ENCODE measurements around the gene FBXO34. TPM values are rescaled to one million over a fixed set of nuclear protein-coding genes. Genes with fewer than 3 reads are reported as not detected.
"Not testable (repeated sequence)": the region's sequence is repeated elsewhere in the genome, so short reads cannot be mapped to it uniquely, and the experiment has no call there.

FBXO34 gene
- total RNA-seq, 1 donor from 2014 or later = 17.4 TPM

DNA sequence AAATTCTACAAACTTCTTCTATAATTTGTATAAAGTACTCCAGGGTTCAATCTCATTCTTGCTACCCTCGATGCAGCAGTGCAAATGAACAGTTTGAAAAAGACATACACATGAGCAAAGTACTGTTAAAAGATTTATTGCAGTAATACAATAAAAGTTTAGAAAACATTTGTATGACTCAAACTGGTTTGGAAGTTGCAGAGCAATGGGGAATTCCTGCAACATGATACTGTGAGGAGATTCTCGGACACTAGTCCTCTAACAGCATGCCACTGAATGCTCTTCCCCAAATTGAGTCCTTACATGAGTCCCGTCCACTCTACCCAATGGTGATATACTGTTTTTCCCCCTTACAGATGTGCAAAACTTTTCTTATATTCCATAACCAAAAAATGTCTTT, 95.0 kb downstream of the FBXO34 start:
- no peak for DNase-seq (ENCODE audit: low spot score)
- intact Hi-C loops (cut with DNase I) = no loop called here

DNA sequence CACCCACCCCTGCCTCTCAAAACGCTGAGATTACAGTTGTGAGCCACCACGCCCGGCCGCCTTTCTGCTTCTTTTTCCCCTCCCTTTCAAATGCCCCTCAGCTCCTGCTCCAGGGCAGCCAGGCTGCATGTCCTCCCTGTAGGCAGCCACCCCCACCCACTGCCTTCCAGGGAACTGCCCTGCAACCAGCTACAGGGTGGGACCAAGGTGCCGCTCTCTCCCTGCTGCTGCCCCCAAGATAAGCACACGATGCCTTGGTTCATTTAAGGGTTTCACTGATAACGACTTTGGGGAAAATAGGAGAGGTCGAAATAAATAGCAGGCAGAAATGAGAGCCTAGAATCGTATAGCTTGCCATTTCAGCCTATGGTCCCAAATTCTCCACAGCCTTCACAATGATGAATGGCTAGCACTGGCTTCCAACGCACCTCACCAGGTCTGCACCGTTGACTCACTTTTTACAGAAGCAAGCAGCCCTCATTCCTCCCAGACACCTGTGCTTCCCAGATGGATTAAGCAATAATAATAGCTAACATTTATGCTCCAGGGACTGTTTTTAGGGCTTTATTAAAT, 99.7 kb downstream of the FBXO34 start:
- no peak for DNase-seq (ENCODE audit: low spot score)
- intact Hi-C loops (cut with DNase I) = no loop called here

DNA sequence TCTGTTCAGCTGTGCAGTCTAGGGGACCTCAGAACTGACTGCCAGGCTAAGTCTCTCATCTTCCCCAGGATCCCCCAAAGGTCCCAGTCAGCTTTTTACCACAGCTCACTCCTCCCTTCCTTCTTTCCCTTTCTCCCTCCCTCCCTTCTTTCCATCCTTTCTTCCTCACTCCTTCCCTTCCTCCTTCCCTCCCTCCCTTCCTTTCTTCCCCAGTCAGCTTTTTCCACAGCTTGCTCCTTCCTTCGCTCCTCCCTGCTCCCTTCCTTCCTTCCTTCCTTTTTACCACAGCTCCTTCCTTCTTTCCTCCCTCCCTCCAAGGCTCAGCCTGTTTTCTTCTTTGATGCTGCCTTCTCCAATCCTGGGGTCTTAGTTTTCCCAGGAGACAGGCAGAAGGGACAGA, 101.2 kb downstream of the FBXO34 start:
- DNase-seq (ENCODE audit: low spot score) = no peak

DNA sequence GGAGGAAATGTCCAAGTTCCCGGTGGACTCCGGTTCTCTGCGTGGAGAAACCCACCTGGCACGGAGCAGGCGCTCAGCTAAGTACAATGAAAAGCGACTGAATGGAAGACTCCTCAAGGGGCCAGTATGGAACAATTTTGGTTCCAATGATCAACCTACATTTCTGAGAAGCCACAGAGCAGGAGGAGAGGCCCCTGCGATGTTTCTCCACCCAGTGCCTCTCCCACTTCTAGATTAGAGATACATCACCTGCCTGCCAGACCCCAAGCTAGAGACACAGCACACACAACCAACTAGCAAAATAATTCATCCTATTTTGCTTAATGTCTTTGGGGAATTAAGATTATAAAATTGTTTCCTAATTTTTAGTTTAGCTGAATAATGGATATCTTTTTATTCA, 101.6 kb downstream of the FBXO34 start:
- no peak for DNase-seq (ENCODE audit: low spot score)
- intact Hi-C loops (cut with DNase I) = no loop called here

More for the DNA sequence above, 101.2 kb downstream of the FBXO34 start:
- intact Hi-C loops (cut with DNase I) = no loop called here

DNA sequence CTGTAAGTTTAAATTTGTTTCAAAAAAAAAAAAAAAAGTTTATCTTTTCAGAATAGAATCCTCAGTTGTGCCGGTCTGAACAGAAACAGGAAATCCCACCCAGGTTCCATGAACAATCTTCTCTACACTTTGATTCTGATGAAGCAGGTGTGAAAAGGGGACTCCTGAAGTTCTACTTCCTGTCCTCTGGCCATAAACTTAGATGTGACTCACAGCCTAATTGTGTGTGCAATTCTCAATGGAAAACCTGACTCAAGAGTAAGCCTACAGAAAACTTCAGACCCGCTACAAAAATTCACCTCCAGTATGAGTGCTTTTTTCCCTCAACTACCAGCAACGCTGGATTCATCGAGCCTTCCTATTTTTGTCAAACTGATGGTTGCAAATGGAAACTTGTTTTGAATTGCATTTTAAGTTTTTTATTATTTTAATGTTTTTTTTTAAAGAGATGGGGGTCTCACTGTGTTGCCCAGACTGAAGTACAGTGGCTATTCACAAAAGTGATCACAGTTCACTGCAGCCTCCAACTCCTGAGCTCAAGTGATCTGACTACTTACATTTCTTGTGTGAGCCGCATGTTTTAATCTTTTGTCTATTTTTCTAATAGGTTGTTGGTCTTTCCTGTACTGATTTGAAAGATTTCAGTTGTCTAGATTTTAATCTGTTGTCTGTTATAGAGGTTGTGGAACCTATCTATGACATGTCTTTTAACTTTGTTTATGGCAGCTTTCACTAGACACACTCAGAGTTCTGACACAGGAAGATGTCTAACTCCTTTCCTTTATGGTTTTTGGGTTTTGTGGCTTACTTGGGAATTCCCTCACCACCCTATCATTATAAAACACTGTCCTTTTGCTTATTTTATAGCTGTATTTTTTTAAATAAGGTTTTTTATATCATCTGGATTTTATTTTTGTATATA, 102.8 kb downstream of the FBXO34 start:
- intact Hi-C loops (cut with DNase I) = no loop called here
- no peak for DNase-seq (ENCODE audit: low spot score)

DNA sequence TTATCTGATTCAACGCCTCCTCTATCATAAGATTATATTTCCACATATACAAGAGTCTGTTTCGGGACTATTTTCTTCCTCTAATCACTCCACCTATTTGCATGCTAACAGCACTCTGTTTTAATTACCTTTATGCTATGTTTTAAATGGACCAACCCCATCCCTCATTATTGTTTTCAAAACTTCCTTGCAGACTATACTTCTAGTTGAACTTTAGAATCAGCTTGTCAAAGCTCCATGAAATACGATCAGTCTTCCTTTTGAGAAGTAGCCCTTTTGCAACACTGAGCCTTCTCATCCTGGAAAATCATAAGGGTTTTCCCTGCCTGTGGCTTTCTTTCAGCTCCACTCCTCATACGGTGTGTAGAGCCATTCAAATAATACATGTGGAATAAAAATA, 103.5 kb downstream of the FBXO34 start:
- intact Hi-C loops (cut with DNase I) = no loop called here
- DNase-seq (ENCODE audit: low spot score) = no peak

DNA sequence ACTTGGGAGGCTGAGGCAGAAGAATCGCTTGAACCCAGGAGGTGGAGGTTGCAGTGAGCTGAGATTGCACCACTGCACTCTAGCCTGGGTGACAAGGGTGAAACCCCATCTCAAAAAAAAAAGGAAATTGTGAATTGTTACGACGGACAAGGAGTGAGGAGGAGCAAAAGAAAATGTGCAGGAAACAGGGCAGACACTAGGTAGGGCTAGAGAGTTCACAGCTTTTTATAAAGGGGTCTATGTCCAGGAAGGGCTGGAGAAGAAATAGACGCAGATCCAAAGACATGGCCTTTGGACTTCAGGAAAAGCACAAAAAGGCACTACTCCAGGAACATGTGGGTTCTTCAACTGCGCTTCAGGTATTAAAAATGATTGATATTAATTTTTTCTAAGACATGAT, 106.0 kb downstream of the FBXO34 start:
- DNase-seq (ENCODE audit: low spot score) = no peak
- intact Hi-C loops (cut with DNase I) = no loop called here

DNA sequence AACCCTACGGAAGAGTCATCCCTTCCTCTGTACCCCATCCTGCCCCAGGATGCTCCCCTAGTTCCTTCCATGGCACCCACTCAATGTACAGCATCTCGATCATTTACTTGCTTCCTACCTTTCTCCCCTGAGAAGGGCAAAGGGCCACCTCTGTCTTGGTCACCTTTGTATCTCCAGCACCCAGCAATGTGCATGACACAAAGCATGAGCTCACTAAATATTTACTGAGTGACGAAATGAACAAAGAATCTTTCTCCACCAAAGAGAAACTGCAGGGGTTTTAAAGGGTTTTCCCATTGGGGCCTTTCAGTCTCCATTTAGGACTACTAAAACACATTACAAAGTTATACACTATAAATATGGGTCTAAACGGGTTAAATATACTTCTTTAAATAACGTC, 109.8 kb downstream of the FBXO34 start:
- intact Hi-C loops (cut with DNase I) = no loop called here

DNA sequence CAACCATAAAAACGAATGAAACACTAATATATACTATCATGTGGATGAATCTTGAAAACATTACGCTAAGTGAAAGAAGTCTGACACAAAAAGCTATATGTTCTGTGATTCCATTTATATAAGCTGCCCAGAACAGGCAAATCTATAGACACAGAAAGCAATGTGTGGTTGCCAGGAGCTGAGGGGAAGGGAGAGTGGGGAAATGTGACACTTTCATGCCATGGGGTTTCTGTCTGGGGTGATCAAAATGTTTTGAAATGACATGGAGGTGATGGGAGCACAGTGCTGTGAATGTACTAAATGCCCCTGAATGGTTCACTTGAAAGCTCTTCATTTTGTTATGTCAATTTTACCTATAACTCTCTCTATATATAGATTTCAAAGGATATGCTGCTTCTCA, 110.3 kb downstream of the FBXO34 start:
- no peak for DNase-seq (ENCODE audit: low spot score)
- intact Hi-C loops (cut with DNase I) = no loop called here

More for the DNA sequence above, 109.8 kb downstream of the FBXO34 start:
- no peak for DNase-seq (ENCODE audit: low spot score)

DNA sequence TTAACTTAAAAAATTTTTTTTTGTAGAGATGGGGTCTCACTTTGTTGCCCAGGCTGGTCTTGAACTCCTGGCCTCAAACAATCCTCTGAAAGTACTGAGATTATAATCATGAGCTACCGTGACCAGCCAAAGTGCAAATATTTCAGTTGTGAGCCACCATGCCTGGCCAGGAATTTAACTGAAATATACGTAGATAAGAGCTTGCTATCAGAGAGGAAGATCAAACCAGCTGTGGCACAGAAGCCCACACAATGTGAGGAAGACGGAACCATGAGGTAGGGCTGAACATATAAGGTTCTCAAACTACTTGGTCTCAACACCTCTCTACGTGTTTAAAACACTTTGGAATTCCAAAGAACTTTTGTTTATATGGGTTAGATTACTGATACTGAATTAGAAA, 111.3 kb downstream of the FBXO34 start:
- no peak for DNase-seq (ENCODE audit: low spot score)
- intact Hi-C loops (cut with DNase I) = no loop called here

DNA sequence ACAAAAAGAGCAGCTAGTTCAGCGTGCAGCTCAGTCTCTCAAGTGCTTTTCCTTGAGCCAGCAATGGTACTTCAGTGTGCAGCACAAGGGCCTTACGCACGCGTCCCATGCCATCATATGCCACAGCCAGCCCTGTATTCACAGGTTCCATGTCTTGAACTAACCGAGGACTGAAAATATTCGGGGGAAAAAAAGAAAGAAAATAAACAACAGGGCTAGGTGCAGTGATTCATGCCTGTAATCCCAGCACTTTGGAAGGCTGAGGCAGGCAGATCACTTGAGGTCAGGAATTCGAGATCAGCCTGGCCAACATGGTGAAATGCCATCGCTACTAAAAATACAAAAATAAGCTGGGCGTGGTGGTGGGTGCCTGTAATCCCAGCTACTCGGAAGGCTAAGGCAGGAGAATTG, 111.8 kb downstream of the FBXO34 start:
- intact Hi-C loops (cut with DNase I); DNase-seq (ENCODE audit: low spot score): not testable (repeated sequence)

DNA sequence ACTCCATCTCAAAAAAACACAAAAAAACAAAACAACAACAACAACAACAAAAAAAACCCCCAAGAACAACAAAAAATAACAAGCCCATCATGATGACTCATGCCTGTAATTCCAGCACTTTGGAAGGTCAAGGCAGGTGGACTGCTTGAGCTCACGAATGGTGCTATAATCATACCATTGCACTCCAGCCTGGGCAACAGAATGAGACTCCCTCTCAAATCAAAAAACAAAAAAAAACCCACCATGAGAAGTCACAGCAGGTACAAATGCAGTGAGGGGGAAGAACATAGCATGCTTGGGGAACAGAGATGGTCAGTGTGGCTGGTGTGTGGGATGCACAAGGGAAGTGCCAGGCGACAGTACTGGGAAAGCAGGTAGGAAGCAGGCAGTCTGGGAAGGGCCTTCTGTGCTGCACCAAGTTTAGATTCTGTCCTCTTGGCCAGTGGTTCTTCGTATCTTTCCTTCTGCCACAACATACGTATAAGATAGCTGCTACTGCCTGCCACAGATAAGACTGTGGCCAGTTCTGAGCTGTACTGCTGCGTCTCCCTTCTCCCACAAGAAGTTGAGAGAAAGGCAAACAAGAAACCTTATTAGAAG, 112.4 kb downstream of the FBXO34 start:
- intact Hi-C loops (cut with DNase I) = no loop called here
- DNase-seq (ENCODE audit: low spot score) = no peak

DNA sequence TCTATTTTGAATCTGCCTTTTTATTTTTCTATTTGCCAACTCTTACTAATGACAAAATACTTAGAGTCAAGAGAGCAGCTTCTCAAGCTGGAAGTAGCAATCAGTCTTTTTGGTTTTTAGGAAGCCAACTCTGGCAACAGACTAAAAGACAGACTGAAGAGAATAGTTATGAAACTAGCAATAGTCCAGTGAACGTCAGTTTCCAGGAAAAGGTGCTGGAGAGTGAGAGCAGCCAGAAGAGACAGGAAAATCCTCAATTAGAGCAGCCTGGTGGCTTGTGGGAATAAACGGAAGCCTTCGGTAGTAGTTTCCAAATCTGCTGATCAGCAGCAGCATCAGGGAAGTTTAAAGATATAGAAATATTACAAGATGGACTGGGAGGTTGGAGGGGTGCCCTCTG, 113.3 kb downstream of the FBXO34 start:
- no peak for DNase-seq (ENCODE audit: low spot score)
- intact Hi-C loops (cut with DNase I) = no loop called here

DNA sequence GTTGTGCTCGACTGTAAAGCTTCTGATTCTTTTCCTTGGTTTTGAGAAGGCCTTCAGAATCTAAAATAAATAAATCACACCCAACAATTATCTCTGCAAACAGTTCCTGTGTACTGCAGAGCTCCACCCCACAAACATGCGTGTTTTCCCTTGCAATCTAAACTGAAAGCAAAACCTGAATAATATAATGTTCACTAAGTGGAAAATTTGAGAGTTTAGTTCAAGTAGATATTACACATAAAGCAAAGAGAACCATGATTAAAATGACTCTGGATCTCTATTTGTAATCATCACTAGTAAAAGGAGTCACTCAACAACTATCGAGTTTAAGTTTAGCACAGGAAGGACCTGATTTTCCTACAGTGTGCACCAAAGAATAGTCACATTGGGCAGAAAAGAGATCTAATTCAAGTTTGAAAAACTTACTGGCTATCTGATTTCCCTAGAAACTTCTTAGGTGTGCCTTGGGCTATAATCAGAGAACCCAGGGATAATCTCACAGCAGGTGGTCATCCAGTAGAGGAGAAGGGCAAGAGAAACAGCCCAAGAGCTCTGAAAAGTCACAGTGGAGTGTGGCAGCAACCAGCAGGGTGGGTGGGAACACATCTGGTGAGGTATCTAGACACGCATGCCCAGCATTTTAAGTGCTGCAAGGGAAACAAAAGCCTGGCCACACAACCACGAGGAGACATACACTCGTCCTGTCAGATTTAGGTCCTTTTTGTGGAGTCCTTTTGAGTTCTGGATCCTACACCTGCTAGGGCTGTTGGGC, 115.0 kb downstream of the FBXO34 start:
- DNase-seq (ENCODE audit: low spot score) = no peak
- intact Hi-C loops (cut with DNase I) = no loop called here

DNA sequence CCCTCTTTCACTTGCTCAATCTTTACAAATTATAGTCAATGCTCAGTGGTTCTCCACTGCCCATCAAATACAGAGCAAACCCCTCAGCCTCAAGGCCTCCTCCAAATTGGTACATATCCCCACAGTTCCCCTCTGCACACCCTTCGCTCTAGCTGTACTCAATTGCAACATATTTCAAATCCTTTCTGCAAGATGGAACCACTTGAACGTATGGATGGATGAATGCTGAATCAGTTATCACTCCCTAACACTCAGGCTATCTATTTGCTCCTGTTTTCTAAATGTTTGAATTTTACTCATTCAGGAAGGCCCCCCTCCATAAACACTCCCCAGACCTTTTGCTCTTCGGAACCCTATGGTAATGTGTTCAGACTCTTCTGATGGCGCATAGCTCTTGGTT, 115.9 kb downstream of the FBXO34 start:
- intact Hi-C loops (cut with DNase I) = no loop called here
- no peak for DNase-seq (ENCODE audit: low spot score)

DNA sequence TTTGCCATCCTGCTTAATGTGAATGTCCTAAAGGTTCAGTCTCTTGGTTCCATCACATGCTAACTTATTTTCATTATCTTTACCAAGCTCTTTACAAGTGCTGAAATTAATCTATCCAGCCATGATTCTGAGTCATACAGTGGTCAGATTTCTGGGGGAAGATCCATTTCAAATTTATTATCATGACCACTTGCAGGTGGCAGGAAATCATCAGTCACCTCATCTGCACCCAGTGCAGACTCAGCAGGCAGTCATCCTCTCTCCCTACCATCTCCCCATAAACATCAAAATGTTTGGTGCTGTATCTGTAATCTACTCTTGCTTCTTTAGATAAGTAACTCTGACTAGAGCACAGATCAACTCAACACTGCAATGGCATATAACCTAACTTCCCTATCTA, 116.9 kb downstream of the FBXO34 start:
- intact Hi-C loops (cut with DNase I) = no loop called here
- no peak for DNase-seq (ENCODE audit: low spot score)

DNA sequence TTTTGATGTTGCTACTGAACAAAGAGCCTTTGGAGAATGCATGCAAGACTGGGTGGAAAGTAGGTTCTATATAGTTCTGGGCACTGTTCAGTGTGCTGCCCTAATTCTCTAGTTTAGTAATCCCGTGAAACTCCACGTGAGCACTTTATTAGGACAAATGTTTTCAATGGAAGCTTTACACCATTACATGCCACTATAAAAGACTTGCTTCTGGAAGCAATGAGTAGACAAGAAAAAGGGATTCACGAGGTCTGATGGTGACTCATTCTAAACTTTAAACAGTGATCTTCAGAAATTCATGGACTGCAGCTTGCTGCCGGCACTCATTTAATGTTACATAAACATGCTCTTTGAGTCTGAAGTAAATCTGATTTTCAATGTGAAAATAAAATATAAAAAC, 118.1 kb downstream of the FBXO34 start:
- intact Hi-C loops (cut with DNase I) = no loop called here
- DNase-seq (ENCODE audit: low spot score) = no peak

DNA sequence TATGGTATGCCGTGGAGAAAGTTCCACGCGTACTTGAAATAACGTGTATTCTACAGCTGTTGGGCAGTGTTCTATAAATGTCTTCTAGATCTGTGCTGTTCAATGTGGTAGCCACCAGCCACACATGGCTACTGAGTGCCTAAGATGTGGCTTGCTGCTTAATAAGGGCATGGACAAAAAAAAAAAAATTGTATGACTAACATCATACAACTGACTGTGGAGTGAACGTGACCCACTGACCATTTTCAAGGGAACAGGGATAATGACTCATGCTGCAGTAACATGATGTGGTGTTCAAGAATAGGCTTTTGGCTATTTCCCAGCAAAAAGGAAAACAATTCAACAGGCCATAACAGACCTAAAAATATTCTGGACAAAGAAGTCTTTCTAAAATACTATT, 127.5 kb downstream of the FBXO34 start:
- intact Hi-C loops (cut with DNase I) = no loop called here
- no peak for DNase-seq (ENCODE audit: low spot score)

DNA sequence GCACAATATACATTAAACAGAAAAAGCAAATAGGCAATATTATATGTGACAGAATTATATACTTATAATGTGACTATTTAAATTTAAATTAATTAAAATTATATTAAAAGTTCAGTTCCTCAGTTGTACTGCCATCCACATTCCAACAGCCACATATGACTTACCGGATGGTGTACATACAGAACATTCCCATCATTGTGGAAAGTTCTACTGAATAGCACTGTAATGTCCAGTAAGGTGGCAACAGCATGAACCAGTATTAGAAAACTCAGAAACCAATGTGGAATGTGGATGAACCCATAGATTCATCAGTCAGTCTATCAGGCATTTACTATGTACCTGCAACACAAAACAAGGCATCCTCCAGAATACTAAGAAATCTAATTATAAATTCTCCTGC, 128.0 kb downstream of the FBXO34 start:
- intact Hi-C loops (cut with DNase I) = no loop called here
- DNase-seq (ENCODE audit: low spot score) = no peak

DNA sequence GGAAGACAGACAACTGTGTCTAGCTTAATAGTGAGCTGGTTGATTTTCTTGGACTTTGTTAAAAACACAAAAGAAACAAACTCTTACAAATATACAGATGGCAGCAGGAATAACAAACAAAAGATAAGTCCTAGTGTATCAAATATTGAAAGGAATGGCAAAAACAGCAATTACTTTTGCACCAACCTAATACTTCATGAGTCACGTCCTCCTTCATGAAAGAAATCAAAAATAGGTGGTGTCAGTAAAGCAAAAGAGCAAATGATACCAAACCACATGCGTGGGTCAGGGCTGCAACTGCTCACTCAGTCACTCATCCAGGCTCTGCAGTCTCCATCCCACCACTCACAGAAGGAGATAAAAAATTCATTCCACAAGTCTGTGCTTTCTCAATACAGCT, 128.6 kb downstream of the FBXO34 start:
- no peak for DNase-seq (ENCODE audit: low spot score)
- intact Hi-C loops (cut with DNase I) = no loop called here

All from cardiac septum (tissue), 1 donor.